NCI-H1092 treated with DMSO at 0.1 percent for 48 hours (cell line): ENCODE data around the gene TMED5.
"Not testable (repeated sequence)": the region's sequence is repeated elsewhere in the genome, so short reads cannot be mapped to it uniquely, and the experiment has no call there.

Experiments
- DNase-seq: peaks from one replicate; lab custom pipeline; 2025; lab: John Stamatoyannopoulos, UW

TMED5 gene

DNA sequence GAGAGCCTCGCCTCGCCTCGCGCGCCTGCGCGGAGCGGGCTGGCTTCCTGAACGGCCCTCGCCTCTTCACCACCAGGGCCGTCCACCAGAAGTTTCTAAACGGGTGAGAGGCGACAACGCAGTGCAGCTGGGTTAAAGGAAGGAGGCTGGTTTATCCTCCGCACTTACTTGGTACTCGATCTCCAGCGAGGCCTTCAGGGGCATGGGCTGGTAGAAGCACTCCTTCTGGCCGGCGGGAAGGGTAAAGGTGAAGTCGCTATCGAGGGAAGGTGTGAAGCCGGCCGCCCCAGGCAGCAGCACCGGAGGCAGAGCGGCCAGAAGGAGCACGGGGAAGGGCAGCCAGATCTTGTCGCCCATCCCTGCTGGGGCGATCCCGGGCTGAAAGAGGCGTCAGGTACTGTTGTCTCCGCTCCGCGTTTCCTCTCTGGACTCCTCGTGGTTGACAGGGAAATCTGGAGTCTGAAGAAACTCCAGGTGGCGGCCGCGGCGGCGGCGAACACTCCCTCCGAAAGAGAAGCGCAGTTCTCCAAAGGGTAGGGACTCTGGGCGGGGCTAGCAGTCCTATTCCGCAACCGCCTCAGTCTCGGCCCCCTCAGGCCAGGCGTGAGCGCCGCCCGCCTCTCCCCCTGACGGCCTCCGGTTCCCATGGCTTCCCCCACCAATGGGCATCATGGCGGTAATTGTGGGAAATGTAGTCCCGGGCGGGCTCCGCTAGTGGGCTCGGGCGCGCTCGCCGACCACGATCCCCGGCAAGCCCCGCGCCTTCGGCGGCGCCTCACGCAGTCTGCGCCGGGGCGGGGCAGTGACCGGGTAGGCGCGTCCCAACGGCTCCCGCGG is at the start of gene TMED5:
Gene TMED5, minus strand, starts transcription at position 528 of the 837 bp plus-strand sequence. Its CDS starts 171 bp downstream, at position 357.
- peak; percentile 97 for DNase-seq

DNA sequence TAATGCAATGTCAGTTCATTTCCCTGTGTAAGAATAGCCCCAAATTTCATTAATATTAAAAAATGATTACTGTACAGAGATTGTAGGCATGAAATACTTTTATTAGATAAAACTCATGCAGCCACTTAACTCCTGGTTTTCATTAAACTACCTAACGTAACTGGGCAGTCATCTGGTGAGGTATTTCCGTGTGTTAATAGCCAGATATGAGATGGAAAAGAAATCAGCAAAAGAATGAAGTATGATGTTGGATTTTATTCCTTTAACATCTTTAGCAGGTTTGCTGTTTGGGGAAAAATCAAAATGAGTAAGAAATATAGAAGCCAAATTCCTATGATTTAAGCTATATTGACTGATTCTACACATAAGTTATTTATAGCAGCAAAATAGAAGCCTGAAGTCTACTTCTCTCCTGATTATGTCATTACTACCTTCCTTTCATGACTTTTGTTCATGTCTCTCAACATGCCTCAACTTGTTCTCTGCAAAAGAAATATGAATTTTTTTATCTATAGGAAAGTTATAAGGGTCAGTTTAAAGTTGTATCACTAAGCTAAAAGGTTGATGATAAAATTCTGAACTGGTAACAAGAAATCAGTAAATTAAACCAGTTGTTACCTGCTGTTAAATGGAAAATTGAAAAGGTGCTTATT is 42.9 kb upstream of the TMED5 start:
- DNase-seq, result no peak

DNA sequence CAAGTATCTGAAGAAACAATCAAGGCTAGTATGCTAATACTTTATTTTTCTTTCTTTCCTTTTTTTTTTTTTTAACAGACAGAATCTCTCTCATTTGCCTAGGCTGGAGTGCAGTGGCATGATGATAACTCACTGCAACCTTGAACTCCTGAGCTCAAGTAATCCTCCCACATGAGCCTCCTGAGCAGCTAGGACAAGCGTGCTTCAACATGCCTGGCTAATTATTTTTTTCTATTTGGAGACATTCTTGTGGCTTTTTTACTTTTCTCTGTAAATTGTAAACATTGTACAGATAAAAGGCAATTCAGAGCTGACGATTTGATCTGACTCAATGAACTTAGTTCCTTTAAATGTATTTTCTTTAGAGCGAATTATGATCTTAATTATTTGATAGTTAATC is 41.7 kb upstream of the TMED5 start:
- DNase-seq, result no peak

DNA sequence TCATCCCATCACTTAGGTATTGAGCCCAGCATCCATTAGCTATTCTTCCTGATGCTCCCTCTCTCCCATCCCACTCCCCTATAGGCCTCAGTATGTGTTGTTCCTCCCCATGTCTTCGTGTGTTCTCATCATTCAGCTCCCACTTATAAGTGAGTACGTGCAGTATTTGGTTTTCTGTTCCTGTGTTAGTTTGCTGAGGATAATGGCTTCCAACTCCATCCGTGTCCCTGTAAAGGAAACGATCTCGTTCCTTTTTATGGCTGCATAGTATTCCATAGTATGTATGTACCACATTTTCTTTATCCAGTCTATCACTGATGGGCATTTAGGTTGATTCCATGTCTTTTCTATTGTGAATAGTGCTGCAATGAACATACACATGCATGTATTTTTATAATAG is 40.5 kb upstream of the TMED5 start:
- DNase-seq, result not testable (repeated sequence)

DNA sequence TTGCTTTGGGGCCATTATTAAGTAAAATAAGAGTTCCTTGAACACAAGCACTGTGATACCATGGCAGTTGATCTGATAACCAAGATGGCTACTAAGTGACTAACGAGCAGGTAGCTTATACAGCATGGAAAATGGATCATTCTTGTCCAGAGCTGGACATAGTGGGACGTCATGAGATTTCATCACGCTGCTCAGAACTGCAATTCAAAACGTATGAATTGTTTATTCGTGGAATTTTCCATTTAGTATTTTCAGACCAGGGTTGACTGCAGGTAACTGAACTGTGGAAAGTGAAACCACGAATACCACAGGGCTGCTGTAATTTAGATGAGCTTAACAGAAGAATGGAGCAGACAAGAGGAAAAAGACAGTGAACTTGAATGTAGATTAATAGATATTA is 39.2 kb upstream of the TMED5 start:
- DNase-seq, result no peak

DNA sequence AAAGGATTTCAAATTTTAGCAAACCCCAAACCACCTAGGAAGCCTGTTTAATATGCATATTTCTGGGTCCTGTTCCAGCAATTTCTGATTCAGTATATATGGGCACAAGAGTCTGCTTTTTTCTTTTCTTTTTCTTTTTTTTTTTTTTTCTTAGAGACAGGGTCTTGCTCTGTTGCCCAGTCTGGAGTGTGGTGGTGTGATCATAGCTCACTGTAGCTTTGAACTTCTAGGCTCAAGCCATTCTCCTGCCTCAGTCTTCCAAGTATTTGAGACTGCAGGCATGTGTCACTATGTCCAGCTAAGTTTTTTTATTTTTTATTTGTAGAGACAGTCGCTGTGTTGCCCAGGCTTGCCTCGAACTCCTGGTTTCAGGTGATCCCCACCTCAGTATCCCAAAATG is 35.1 kb upstream of the TMED5 start:
- DNase-seq, result no peak

DNA sequence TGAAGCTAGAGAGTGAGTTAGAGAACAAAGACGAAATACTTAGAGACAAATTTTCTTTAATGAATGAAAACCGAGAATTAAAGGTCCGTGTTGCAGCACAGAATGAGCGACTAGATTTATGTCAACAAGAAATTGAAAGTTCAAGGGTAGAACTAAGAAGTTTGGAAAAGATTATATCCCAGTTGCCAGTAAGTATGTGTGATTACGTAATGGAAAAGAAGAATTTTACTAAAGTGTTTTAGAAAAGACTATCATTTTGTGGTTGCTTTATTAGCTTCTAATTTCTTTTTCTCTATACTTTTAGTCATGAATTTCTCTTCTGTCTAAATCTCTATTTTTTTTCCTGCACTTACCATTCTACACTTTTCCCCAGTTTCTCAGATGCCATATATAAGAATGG is 27.0 kb upstream of the TMED5 start:
- DNase-seq, result no peak

DNA sequence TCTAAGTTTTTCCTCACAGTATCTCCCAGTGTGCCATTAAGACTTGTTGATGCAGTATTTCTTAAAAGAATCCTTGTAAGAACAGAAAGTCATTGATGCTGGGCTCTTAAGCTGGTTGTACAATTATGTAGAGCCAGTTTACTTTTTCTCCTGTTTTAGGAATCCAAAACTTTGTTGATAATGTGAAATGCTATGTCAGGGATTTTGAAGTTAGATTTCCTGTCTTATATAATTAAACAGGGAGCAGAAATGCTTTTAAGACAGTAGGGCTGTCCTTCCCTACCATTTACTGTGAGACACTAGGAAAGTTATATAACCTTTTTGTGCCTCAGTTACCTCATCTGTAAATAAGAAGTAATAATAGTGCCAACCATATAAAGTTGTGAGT is 26.3 kb upstream of the TMED5 start:
- DNase-seq, result no peak

DNA sequence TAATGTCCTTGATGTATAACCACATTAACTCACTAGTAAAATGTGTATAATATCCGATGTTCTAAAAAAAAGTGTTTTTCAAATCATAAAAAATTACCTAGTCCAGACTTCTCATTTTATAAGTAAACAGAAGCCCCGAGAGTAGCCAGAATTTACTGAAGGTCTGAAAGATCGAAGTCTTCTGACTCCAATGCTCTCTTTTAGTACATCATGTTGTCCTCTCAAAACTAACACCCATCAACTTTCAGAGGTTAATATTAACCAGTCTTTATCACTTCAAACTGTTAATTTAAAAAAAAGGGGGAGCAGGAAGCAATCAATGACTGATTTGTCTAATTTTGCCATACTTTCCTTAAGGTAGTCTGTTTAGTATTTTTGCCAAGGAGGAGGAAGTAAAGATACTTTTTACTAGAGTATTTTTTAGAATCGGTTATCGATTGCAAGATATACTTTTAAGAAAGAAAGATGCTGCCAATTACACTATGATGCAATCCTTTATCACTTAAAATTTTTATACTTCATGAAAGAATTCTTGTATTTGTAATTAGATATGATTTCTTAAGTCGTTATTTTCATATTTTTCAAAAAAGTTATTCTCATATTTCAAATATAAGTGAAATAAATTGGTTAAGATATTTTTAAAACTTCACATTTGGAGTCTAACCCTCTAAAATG is 25.8 kb upstream of the TMED5 start:
- DNase-seq, result no peak

DNA sequence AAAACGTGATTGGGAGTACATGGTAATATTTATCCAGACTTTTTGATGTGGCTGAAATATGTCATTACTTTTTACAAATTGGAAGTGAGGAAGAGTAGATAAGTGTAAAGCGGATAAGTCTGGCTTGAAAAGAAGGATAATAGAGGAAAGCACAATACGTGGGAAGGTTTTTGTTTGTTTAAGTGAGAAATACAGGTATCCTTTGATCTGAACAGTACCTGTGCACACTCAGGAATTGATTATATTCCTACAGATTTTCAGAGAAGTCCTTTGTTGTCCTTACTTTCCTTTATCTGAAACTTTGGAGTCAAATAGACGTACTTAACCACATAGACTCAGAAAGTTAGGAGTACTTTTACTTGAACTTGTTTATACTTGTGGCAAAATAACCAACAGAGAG is 20.5 kb upstream of the TMED5 start:
- no peak for DNase-seq

DNA sequence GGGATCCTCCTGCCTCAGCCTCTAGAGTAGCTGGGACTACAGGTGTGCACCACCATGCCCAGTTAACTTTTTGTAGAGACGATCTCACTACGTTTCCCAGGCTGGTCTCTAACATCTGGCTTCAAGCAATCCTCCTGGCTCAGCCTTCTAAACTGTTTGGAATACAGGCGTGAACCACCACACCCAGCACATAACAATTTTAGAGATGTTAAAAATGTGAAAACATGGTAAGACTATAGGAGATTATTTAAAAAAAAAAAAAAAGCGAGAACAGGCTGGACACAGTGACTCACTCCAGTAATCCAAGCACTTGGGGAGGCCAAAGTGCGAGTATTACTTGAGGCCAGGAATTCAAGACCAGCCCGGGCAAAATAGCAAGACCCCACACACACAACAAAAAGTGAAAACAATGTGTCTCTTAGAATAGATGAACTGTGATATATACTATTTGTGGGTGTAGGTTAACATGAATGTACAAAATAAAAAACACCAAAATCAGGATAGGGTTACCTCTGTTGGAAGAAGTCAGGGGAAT is 19.9 kb upstream of the TMED5 start:
- no peak for DNase-seq

DNA sequence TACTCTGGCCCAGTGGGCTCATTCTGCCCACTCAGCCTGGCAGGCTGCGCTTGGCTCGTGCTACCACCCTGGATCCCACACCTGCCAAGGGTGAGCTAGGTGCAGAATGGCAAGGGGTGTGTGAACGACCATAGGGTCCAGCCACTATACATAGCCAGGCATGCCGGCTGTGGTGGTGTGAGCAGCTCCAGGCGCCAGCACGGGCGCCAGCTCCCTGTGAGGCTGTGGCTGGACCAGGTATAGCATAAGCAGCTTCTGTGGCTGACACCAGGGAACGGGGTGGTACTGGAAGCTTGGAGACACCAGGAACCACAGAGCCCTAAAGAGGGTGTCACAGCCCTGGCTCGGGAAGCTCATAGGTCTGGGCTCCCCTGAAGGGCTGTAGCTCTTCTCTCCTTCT is 18.9 kb upstream of the TMED5 start:
- no peak for DNase-seq

DNA sequence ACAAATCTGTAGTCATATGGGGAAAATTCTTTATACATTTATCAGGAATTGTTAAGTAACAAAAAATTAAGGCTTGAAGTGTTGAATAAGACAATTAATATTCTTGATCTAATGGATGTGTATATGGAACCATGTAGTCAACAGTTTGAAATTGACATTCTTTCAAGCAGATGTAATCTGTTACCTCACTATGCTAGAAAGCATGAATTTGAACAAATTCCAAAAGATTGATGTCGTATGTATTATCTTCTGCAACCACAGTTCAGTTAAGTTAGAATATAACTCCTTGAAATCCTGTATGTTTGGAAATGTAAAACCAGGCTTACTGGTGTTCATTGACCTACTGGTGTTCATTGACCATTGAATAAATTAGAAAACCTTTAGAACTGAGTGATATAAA is 16.4 kb upstream of the TMED5 start:
- DNase-seq, result no peak

DNA sequence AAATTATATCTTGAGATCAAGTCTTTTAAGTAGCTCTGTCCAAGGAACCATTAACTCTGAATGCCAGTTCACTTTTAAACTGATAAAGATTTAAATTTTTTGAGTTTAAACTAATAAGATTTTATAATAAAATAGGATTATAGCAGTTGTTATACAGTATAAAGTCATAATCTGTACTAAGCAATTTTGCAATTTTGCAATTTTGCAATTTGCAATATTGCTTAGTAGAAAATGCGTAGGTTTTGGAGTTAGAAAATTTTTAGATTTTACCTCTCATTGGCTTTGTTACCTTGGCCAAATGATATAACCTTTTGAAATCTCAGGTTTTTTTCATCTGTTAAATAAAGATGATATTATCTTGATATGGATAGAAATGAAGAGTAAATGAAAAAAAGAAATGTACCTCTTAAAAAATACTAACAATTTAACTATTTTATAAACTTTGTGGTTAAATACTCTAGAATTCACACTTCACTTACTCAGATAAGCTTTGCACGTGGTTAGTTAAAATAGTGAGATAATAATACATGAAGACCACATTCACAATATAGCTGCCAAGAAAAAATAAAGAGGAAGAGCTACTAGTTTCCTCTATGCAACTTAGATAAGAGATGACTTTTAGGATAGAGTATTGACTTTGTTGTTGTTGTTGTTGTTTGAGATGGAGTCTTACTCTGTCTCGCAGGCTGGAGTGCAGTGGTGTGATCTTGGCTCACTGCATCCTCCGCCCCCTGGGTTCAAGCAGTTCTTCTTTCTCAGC is 14.2 kb upstream of the TMED5 start:
- no peak for DNase-seq

DNA sequence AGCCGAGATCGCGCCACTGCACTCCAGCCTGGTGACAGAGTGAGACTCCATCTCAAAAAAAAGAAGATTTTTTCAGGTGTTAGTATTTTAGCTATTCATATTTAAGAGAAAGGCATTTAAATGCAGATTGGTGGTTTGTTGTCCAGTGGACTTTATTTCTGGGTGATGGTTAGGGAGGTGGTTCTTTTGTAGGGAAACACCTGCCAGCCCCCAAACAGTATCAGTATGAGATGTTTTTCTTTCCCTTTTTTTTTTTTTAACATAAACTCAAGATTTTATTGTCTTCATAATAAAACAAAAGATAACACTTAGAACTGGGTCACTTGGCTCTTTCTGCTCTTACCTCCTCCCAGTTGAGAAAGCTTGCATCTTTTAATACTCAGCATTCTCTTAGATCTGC is 10.2 kb upstream of the TMED5 start:
- no peak for DNase-seq

DNA sequence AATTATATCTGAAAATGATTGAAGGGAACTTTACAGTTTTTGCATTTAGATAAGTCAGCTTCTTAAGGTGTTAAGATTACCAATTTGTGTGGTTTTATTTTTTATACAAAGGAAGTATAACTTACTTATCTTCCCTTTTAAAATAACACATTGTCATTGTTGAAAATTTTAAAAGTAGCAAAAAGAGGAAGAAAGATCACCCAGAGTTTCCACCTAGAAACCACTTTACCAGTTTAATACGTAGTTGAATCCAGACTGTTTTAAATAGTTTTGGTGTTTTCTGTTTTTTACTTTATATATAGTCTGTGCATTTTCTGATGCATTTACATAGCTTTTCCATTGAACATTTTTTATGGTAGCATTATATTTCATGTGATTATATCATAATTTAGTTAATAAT is 6.5 kb upstream of the TMED5 start:
- no peak for DNase-seq

DNA sequence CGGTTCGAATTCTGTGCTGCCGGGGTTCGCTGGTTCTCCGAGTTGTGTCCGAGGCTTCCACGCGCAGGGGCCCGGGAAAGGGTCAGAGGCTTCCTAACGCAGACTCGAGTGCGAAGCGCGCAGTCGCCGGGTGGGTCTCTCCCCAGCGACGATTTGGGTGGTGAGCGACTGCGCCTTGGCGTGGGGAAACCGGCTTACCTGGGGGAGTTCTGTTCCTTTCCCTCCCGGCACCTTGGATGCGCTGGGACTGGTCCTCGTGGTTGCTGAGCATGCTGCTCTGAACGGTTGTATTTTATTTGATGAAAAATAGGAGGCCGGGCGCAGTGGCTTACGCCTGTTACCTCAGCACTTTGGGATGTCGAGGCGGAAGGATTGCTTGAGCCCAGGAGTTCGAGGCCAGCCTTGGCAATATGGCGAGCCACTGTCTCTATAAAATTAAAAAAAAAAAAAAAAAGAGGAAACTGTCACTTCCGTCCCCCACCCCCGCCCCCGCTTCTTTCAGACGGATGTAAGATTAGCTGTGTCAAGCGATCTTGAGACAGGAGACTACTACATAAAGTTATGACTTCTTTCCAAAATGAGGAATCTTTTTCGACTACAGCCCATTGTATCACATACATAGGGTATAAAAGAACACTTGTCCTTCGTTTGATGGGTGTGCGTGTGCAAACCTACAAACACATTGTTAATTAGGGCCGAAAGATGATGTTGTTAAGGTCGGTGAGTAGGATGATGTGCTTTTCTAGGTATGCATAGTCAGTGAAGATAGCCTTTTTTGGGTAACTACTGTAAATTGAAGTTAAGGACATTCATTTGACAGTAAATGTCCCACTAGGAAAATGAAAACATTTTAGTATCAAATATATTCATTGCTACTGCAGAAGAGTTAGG is 755 bp upstream of the TMED5 start, which contains the start of gene CCDC18:
Gene CCDC18, plus strand, starts transcription at position 2 of the 891 bp plus-strand sequence. CDS start 2,638 bp downstream, outside the sequence.
- peak; percentile 48 for DNase-seq

DNA sequence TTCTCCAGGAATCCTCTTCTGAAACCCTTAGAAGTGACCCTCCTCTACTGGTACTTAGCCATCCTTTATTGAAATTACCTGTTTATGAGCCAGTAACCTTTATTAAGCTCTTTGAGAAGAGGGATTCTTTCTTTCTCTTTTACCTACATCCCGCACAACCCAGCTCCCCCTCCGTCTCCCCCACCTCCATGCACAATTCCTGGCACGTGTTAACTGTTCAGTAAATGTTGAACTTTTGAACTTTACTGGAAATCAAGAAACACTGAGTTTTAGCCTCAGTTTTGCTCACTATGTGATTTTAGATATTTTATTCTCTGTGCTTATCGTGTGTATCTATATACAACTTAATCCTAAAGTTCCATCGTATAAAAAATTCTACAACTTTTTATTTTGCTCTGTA is 1.8 kb downstream of the TMED5 start:
- DNase-seq, result no peak

DNA sequence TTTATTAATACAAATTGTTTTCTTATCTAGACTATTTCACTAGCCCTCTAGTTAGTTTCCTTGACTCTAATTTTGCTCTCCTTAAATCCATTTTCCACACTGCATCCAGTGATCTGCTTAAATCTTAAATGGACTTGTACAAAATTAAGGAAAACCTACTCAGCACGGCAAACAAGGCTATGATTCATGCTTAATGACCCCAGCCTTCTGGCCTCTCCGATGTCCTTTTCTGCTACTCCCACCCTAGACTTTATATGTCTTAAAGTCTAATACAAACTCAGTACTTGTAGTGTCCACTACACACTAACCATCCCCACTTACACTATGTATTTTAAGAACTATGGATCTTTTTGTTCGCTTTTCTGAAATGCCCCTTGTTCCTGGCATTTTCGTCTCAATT is 2.2 kb downstream of the TMED5 start:
- DNase-seq, result no peak

DNA sequence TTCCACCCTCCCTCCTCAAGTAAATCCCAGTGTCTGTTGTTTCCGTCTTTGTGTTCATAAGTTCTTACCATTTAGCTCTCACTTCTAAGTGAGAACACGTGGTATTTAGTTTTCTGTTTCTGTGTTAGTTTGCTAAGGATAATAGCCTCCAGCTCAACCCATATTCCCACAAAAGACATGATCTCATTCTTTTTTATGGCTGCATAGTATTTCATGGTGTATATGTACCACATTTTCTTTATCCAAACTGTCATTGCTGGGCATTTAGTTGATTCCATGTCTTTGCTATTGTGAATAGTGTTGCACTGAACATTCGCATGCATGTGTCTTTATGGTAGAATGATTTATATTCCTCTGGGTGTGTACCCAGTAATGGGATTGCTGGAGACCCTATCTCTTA is 5.6 kb downstream of the TMED5 start:
- DNase-seq, result not testable (repeated sequence)

DNA sequence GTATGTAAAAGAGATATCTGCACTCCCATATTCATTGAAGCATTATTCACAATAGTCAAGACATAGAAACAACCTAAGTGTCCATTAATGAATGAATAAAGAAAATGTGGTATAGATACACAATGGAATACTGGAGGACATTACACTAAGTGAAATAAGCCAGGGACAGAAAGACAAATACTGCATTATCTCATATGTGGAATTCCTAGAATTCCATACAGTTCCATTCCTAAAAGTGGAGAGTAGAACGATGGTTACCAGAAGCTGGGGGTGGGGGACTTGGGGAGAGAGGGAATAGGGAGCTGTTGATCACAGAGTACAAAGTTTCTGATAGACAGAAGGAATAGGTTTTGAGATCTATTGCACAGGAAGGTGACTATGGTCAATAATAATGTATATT is 7.4 kb downstream of the TMED5 start:
- no peak for DNase-seq
